K562 (cell line): ENCODE data around the gene RAD50. TPM values are rescaled to one million over a fixed set of nuclear protein-coding genes. Genes with fewer than 3 reads are reported as not detected.

ENCODE experiments used
- ATAC-seq: fragments of 200-7000 bp; cut with Tn5 transposase; 3 replicates; pipeline ENCODE4 v1.9.1; 2020; ENCODE audit warnings: moderate library complexity
- BruUV-seq: library from RNA; stranded (reverse); fragments of 400-500 nt; replicated peaks from 2 replicates; lab custom pipeline; 2021; lab: Mats Ljungman, UMichigan
- CTCF ChIA-PET: fragments of 300-600 bp; formaldehyde crosslinking; extraction: SDS; loops from one replicate; lab custom pipeline; 2021; ENCODE audit warnings: low intra/inter-chr PET ratio; lab: Yijun Ruan, JAX
- POLR2A ChIA-PET: fragments of 300-600, 350-650 bp; sonication (Branson Sonifier 250); formaldehyde crosslinking; extraction: SDS; loops from one replicate; lab custom pipeline; 2021; ENCODE audit warnings: antibody characterized with exemption, inconsistent platforms; lab: Yijun Ruan, JAX
- DNase-seq, 4 experiments: peaks; one replicate each; pipeline versions ENCODE4 v3.0.0 to v3.0.0-alpha.2; 2011 to 2018; ENCODE audit warnings: low spot score in 3 of 4, mixed read lengths in 3 of 4; ENCODE audit errors: extremely low read depth in 1 of 4
- FAIRE-seq: peaks from 2 replicates; lab custom pipeline; 2011; peaks lifted over from hg19 to GRCh38; lab: Jason Lieb, UNC
- H2AFZ ChIP-seq: 2 replicates; pipeline ENCODE4 v1.6.0; 2011; ENCODE audit warnings: low read depth, low read length, control low read depth, inconsistent platforms
- H3K27ac ChIP-seq: fragments of 200-600 bp; 3 replicates; pipeline ENCODE4 v1.8.0; 2011; ENCODE audit warnings: low read depth, mild to moderate bottlenecking, control low read depth, inconsistent platforms, low read length, moderate library complexity, mixed read lengths; ENCODE audit errors: extremely low read depth
- H3K27me3 ChIP-seq, 2 experiments: fragments of 300-600 bp in 1 of 2; 2 replicates in 1 of 2; 3 replicates in 1 of 2; pipeline versions ENCODE4 v1.6.0 to v1.8.0; 2011; ENCODE audit warnings: inconsistent platforms in 2 of 2, low read length in 2 of 2, mild to moderate bottlenecking in 1 of 2, mixed read lengths in 1 of 2, moderate library complexity in 1 of 2; ENCODE audit not compliant: control insufficient read depth in 2 of 2, insufficient read depth in 2 of 2
- H3K36me3 ChIP-seq: fragments of 300-600 bp; 3 replicates; pipeline ENCODE4 v1.8.0; 2011; ENCODE audit warnings: mild to moderate bottlenecking, low read length, inconsistent platforms; ENCODE audit not compliant: control insufficient read depth, insufficient read depth
- H3K4me1 ChIP-seq, 2 experiments: fragments of 200-600 bp in 1 of 2; replicated peaks in 1 of 2; 2 replicates in 1 of 2; 3 replicates in 1 of 2; pipeline versions ENCODE4 v1.5.1 to v1.8.0; 2011; ENCODE audit warnings: inconsistent platforms in 2 of 2, low read length in 2 of 2, mild to moderate bottlenecking in 1 of 2, mixed read lengths in 1 of 2, moderate library complexity in 1 of 2; ENCODE audit not compliant: control insufficient read depth in 2 of 2, insufficient read depth in 2 of 2
- H3K4me2 ChIP-seq: 2 replicates; pipeline ENCODE4 v1.6.1; 2011; ENCODE audit warnings: low read length, control low read depth, inconsistent platforms, mixed read lengths; ENCODE audit not compliant: insufficient read depth
- H3K4me3 ChIP-seq: fragments of 200-600 bp; sonication (generic), shearing (Covaris generic); 2 replicates; pipeline ENCODE4 v1.5.1; 2016; ENCODE audit warnings: control low read depth, inconsistent platforms
- H3K79me2 ChIP-seq: fragments of 200-600 bp; 3 replicates; pipeline ENCODE4 v1.8.0; 2011; ENCODE audit warnings: low read length, inconsistent platforms; ENCODE audit not compliant: control insufficient read depth, insufficient read depth
- H3K9ac ChIP-seq, 2 experiments: 2 replicates each; pipeline versions ENCODE4 v1.6.0 to v1.6.1; 2011; ENCODE audit warnings: low read depth in 2 of 2, low read length in 2 of 2, control low read depth in 1 of 2, inconsistent platforms in 1 of 2, mild to moderate bottlenecking in 1 of 2, mixed read lengths in 1 of 2; ENCODE audit not compliant: insufficient read depth in 1 of 2
- H3K9me1 ChIP-seq: one replicate; pipeline ENCODE4 v1.6.0; 2011; ENCODE audit warnings: inconsistent platforms, mild to moderate bottlenecking, low read length, moderate library complexity; ENCODE audit not compliant: control insufficient read depth, insufficient read depth
- H3K9me3 ChIP-seq: replicated peaks from 2 replicates; pipeline ENCODE4 v1.5.1; 2011; ENCODE audit warnings: low read depth, low read length, inconsistent platforms; ENCODE audit not compliant: control insufficient read depth, insufficient read depth
- H4K20me1 ChIP-seq: replicated peaks from 2 replicates; pipeline ENCODE4 v1.6.1; 2011; ENCODE audit warnings: low read length, inconsistent platforms, mixed read lengths; ENCODE audit not compliant: control insufficient read depth, insufficient read depth
- ARID1B ChIP-seq: fragments of 450-650 bp; IDR thresholded peaks from 2 replicates; pipeline ENCODE4 v1.6.1; 2016; ENCODE audit warnings: antibody characterized with exemption, mild to moderate bottlenecking, inconsistent platforms
- C11orf30 ChIP-seq: fragments of 450-650 bp; IDR thresholded peaks from 2 replicates; pipeline ENCODE4 v1.6.1; 2016; ENCODE audit warnings: low read depth, mild to moderate bottlenecking
- CGGBP1 ChIP-seq: fragments of 250-450 bp; sonication (Bioruptor Pico); IDR thresholded peaks from 2 replicates; pipeline ENCODE4 v1.9.0; 2021; ENCODE audit warnings: mild to moderate bottlenecking
- GATAD2A ChIP-seq: fragments of 450-650 bp; IDR thresholded peaks from 2 replicates; pipeline ENCODE4 v1.6.1; 2017
- ILK ChIP-seq: fragments of 450-650 bp; IDR thresholded peaks from 2 replicates; pipeline ENCODE4 v1.6.1; 2016; ENCODE audit warnings: missing genetic modification characterization, low read depth, mild to moderate bottlenecking, missing compliant biosample characterization, moderate library complexity, borderline replicate concordance
- KDM2B ChIP-seq: fragments of 250-450 bp; sonication (Bioruptor Pico); IDR thresholded peaks from 2 replicates; pipeline ENCODE4 v1.8.0; 2021; ENCODE audit warnings: mild to moderate bottlenecking, moderate library complexity
- MAFF ChIP-seq: IDR thresholded peaks from 2 replicates; pipeline ENCODE4 v1.6.1; 2012; ENCODE audit warnings: low read length, improper control_type of control experiment
- MAFG ChIP-seq: fragments of 450-650 bp; conservative IDR thresholded peaks from 2 replicates; pipeline ENCODE4 v1.6.1; 2016; ENCODE audit warnings: missing genetic modification characterization, missing compliant biosample characterization
- MAFK ChIP-seq: IDR thresholded peaks from 2 replicates; pipeline ENCODE4 v1.6.1; 2011; ENCODE audit warnings: low read length, improper control_type of control experiment
- MNT ChIP-seq, 2 experiments: fragments of 450-650 bp; conservative IDR thresholded peaks; 2 replicates each; pipeline ENCODE4 v1.6.1; 2017; ENCODE audit warnings: mild to moderate bottlenecking in 2 of 2, moderate library complexity in 2 of 2
- PHF21A ChIP-seq: fragments of 450-650 bp; IDR thresholded peaks from 2 replicates; pipeline ENCODE4 v1.6.1; 2017; ENCODE audit warnings: low read depth, borderline replicate concordance
- SIRT6 ChIP-seq: IDR thresholded peaks from one replicate; pipeline ENCODE4 v1.6.1; 2012; ENCODE audit warnings: low read depth, mild to moderate bottlenecking, control low read depth, inconsistent platforms, low read length, moderate library complexity
- SMARCC2 ChIP-seq: fragments of 450-650 bp; IDR thresholded peaks from 2 replicates; pipeline ENCODE4 v1.6.1; 2017; ENCODE audit warnings: antibody characterized with exemption, moderate library complexity, mild to moderate bottlenecking, low read depth
- SREBF2 ChIP-seq: sonication (generic); formaldehyde crosslinking; IDR thresholded peaks from 2 replicates; pipeline ENCODE4 v1.4.0; 2020; ENCODE audit warnings: mild to moderate bottlenecking, missing genetic modification reagents
- ZBTB26 ChIP-seq: fragments of 450-650 bp; formaldehyde crosslinking; IDR thresholded peaks from 2 replicates; pipeline ENCODE4 v1.4.0; 2022; ENCODE audit warnings: missing genetic modification characterization
- ZKSCAN8 ChIP-seq: fragments of 200-800 bp; sonication (Bioruptor generic); IDR thresholded peaks from 2 replicates; pipeline ENCODE4 v1.6.1; 2016; ENCODE audit warnings: missing genetic modification characterization, missing compliant biosample characterization
- ZNF316 ChIP-seq: fragments of 450-650 bp; IDR thresholded peaks from 2 replicates; pipeline ENCODE4 v1.6.1; 2016
- ZNF398 ChIP-seq: fragments of 250-450 bp; sonication (Bioruptor Pico); IDR thresholded peaks from 2 replicates; pipeline ENCODE4 v1.8.0; 2021; ENCODE audit warnings: moderate library complexity, mild to moderate bottlenecking, inconsistent platforms
- ZNF408 ChIP-seq: fragments of 250-450 bp; sonication (Bioruptor Pico); IDR thresholded peaks from 2 replicates; pipeline ENCODE4 v1.4.0; 2020; ENCODE audit warnings: low read depth, mild to moderate bottlenecking, moderate library complexity
- ZNF75A ChIP-seq: fragments of 450-650 bp; formaldehyde crosslinking; IDR thresholded peaks from 2 replicates; pipeline ENCODE4 v1.4.0; 2020; ENCODE audit warnings: mild to moderate bottlenecking
- WGBS: fragments of 100-300 bp; shearing (Covaris generic); methylation state at CpG from one replicate; pipeline ENCODE4 v1.1.6; 2016; ENCODE audit warnings: low coverage, mixed read lengths; ENCODE audit not compliant: insufficient coverage; ENCODE audit errors: missing lambda C conversion rate; 5-methylcytosine and 5-hydroxymethylcytosine counted together
- in situ Hi-C: fragments of 300-500 bp; cut with MboI; formaldehyde crosslinking; loops from 4 replicates; pipeline ENCODE4 v1.15.0; 2018; ENCODE audit warnings: inconsistent platforms, mixed read lengths
- intact Hi-C: fragments of 100-400 bp; cut with micrococcal nuclease; formaldehyde crosslinking; loops from 2 replicates; pipeline ENCODE4 v1.14.2; 2022
- polyA plus RNA-seq, 8 experiments: library from polyadenylated mRNA; depleted of rRNA in 4 of 8; stranded (reverse) in 5 of 8; unstranded in 3 of 8; fragments of >200 nt; fragmentation: Nextera tagmentation in 2 of 8; fragmentation: Illumina TruSeq in 1 of 8; extraction: Ambion mirVana in 2 of 8; extraction: Trizol in 1 of 8; gene quantifications; 2 replicates each; pipeline versions ENCODE4 v1.2.1 to v1.2.3, GENCODE V29; 2011 to 2014; ENCODE audit warnings: inconsistent platforms in 1 of 8, missing spikeins in 1 of 8
- total RNA-seq, 7 experiments: library from RNA; depleted of rRNA in 6 of 7; stranded (reverse); fragments of >200 nt in 6 of 7; fragmentation: Illumina TruSeq in 2 of 7; extraction: Trizol in 2 of 7; gene quantifications; 2 replicates each; pipeline versions ENCODE4 v1.2.1 to v1.2.3, GENCODE V29; 2011 to 2021; ENCODE audit warnings: low replicate concordance in 1 of 7

The RAD50 gene
- total and polyA plus RNA-seq, 9 of the 15 experiments (the other 6 are each of a cell fraction or from before 2014, with no cell fraction given), result 15.3 to 74.2 (median 44.1) TPM

GRCh38 chr5:132547269-132547668, 9.5 kb upstream of the RAD50 start:
- intact Hi-C loops, result no loop called here

More at GRCh38 chr5:132547269-132547668, 9.5 kb upstream of the RAD50 start:
- no peak overlapping the region for H2AFZ ChIP-seq
- no peak overlapping the region for H3K4me3 ChIP-seq
- no peaks in the 10 kb centered on the region for H3K27me3 ChIP-seq
- DNase-seq (no peak), ATAC-seq (no peak), FAIRE-seq (peak; percentile 15)
- H3K79me2 ChIP-seq, result no peaks in the 10 kb centered on the region
- no peak for TF ChIP-seq KDM2B
- TF ChIP-seq SIRT6, result no peak
- peak; percentile 83 for TF ChIP-seq ZNF316
- no peak for TF ChIP-seq ZBTB26 (CRISPR knock-in tag)
- no peak for TF ChIP-seq PHF21A
- TF ChIP-seq ZNF408 (CRISPR knock-in tag), result no peak
- peak; percentile 75 for TF ChIP-seq C11orf30
- no peak for TF ChIP-seq ZNF75A
- peak; percentile 45; the same call in 1 of the 2 replicates for TF ChIP-seq MAFF
- TF ChIP-seq ZKSCAN8 (CRISPR knock-in tag), result no peak
- TF ChIP-seq ARID1B, result no peak
- TF ChIP-seq ZNF398 (CRISPR knock-in tag), result no peak
- no peak for TF ChIP-seq GATAD2A
- no peak for TF ChIP-seq MNT (conservative IDR thresholded peaks at IDR 0.05)
- 0 out of 2 replicates have a peak, but pooled peaks have one; percentile 31 for TF ChIP-seq MAFG
- TF ChIP-seq CGGBP1 (CRISPR knock-in tag), result no peak
- TF ChIP-seq SMARCC2, result no peak
- no peak for TF ChIP-seq SREBF2
- peak; percentile 33; the same call in 1 of the 2 replicates for TF ChIP-seq MAFK
- TF ChIP-seq ILK, result no peak
- H4K20me1 ChIP-seq, result no peaks in the 10 kb centered on the region
- H3K9me1 ChIP-seq, result no peaks in the 10 kb centered on the region
- no peak overlapping the region for H3K9ac ChIP-seq
- no peaks in the 10 kb centered on the region for H3K9me3 ChIP-seq
- H3K4me2 ChIP-seq, result no peak overlapping the region
- H3K36me3 ChIP-seq, result no peaks in the 10 kb centered on the region
- 0% methylated on average over 2 of the region's 2 CpGs for WGBS
- no peak overlapping the region for H3K27ac ChIP-seq
- ChIA-PET POLR2A (interaction anchor here (1.1 to 1.4 kb wide), 2 partner anchors 10 to 11 kb away, joined by 5 read pairs; partner anchors contain the start of gene RAD50), CTCF (no interaction called here)
- in situ Hi-C loops, result no loop called here
- BruUV-seq, result no TSS peak
- no peaks in the 10 kb centered on the region for H3K4me1 ChIP-seq
